Measurements from ENCODE around the gene MAN1C1.

MAN1C1 gene

GRCh38 chr1:25744140-25744581, 127.6 kb downstream of the MAN1C1 start:
- DNase-seq, result no peak

GRCh38 chr1:25744636-25745425, 128.2 kb downstream of the MAN1C1 start:
- DNase-seq, result no peak

GRCh38 chr1:25746299-25747045, 129.9 kb downstream of the MAN1C1 start:
- DNase-seq, result no peak

- no peak for DNase-seq
Measured at GRCh38 chr1:25747046-25747719, 130.6 kb downstream of the MAN1C1 start.

- DNase-seq, result no peak
Measured at GRCh38 chr1:25748531-25749205, 132.1 kb downstream of the MAN1C1 start.

GRCh38 chr1:25750923-25751605, 134.5 kb downstream of the MAN1C1 start:
- no peak for DNase-seq

GRCh38 chr1:25754470-25755181, 138.0 kb downstream of the MAN1C1 start:
- no peak for DNase-seq

- no peak for DNase-seq
Measured at GRCh38 chr1:25755475-25756125, 139.0 kb downstream of the MAN1C1 start.

- no peak for DNase-seq
Measured at GRCh38 chr1:25756215-25756614, 139.6 kb downstream of the MAN1C1 start.

- DNase-seq, result no peak
Measured at GRCh38 chr1:25757151-25757845, 140.7 kb downstream of the MAN1C1 start.

GRCh38 chr1:25757846-25758185, 141.2 kb downstream of the MAN1C1 start:
- DNase-seq, result no peak

- no peak for DNase-seq
Measured at GRCh38 chr1:25758466-25759070, 142.0 kb downstream of the MAN1C1 start.

GRCh38 chr1:25760122-25760719, 143.6 kb downstream of the MAN1C1 start:
- no peak for DNase-seq

- DNase-seq, result no peak
Measured at GRCh38 chr1:25760871-25761270, 144.3 kb downstream of the MAN1C1 start.

- DNase-seq, result no peak
Measured at GRCh38 chr1:25763493-25763892, 146.9 kb downstream of the MAN1C1 start.

GRCh38 chr1:25765136-25765922, 148.7 kb downstream of the MAN1C1 start:
- no peak for DNase-seq

GRCh38 chr1:25765923-25766589, 149.5 kb downstream of the MAN1C1 start:
- peak; percentile 81 for DNase-seq

GRCh38 chr1:25766721-25767436, 150.3 kb downstream of the MAN1C1 start:
- DNase-seq, result no peak

Measured in NCI-H2227 treated with DMSO at 0.1 percent for 48 hours (cell line).